Prostate gland (tissue), 2 donors: ENCODE data around the gene RECK. TPM values are rescaled to one million over a fixed set of nuclear protein-coding genes. Genes with fewer than 3 reads are reported as not detected.

ENCODE experiments used
- DNase-seq: peaks from one replicate; pipeline ENCODE4 v3.0.0-alpha.2; 2019; ENCODE audit warnings: low spot score
- H3K27ac ChIP-seq, 2 donors: fragments of 200-600 bp; sonication (generic); 2 replicates each; pipeline ENCODE4 v1.5.1; 2017 to 2019
- H3K27me3 ChIP-seq: fragments of 200-600 bp; sonication (generic); replicated peaks from 2 replicates; pipeline ENCODE4 v1.5.1; 2019; ENCODE audit not compliant: insufficient read depth
- H3K36me3 ChIP-seq, 2 donors: fragments of 200-600 bp; sonication (generic); 1 replicate in 1 of 2; 2 replicates in 1 of 2; pipeline versions ENCODE4 v1.5.1 to v1.8.1; 2017 to 2019
- H3K4me1 ChIP-seq: fragments of 200-600 bp; sonication (generic); replicated peaks from 2 replicates; pipeline ENCODE4 v1.5.1; 2019
- H3K4me3 ChIP-seq, 2 donors: fragments of 200-600 bp; sonication (generic); 2 replicates each; pipeline ENCODE4 v1.5.1; 2017 to 2019
- H3K9me3 ChIP-seq: fragments of 200-600 bp; sonication (generic); 2 replicates; pipeline ENCODE4 v1.5.1; 2017
- POLR2A ChIP-seq: fragments of 450-650 bp; IDR thresholded peaks from one replicate; pipeline ENCODE4 v1.6.1; 2016; ENCODE audit warnings: antibody characterized with exemption, mild to moderate bottlenecking
- POLR2AphosphoS5 ChIP-seq: sonication (generic); formaldehyde crosslinking; IDR thresholded peaks from one replicate; pipeline ENCODE4 v1.6.1; 2017; ENCODE audit warnings: antibody characterized with exemption
- WGBS: methylation state at CpG from one replicate; pipeline ENCODE4 v1.1.5; 2018; 5-methylcytosine and 5-hydroxymethylcytosine counted together
- intact Hi-C: fragments of 100-400 bp; cut with DNase I; formaldehyde crosslinking; loops from one replicate; pipeline ENCODE4 v1.14.2; 2022
- total RNA-seq, 2 donors: library from RNA; depleted of rRNA; stranded (reverse); fragments of >200 nt; gene quantifications; one replicate each; pipeline ENCODE4 v1.1.0, GENCODE V29; 2016
- TF ChIP-seq, protein P1 (sequence below), 4 experiments: fragments of 200-600 bp in 2 of 4; fragments of 450-650 bp in 2 of 4; sonication (generic) in 2 of 4; IDR thresholded peaks; 1 replicate in 3 of 4; 2 replicates in 1 of 4; pipeline ENCODE4 v1.5.1; 2016 to 2019; ENCODE audit warnings: antibody characterized with exemption in 4 of 4, mild to moderate bottlenecking in 2 of 4, moderate library complexity in 2 of 4

RECK gene
- total RNA-seq, 2 donors from 2014 or later = 6.1 to 7.7 TPM

DNA sequence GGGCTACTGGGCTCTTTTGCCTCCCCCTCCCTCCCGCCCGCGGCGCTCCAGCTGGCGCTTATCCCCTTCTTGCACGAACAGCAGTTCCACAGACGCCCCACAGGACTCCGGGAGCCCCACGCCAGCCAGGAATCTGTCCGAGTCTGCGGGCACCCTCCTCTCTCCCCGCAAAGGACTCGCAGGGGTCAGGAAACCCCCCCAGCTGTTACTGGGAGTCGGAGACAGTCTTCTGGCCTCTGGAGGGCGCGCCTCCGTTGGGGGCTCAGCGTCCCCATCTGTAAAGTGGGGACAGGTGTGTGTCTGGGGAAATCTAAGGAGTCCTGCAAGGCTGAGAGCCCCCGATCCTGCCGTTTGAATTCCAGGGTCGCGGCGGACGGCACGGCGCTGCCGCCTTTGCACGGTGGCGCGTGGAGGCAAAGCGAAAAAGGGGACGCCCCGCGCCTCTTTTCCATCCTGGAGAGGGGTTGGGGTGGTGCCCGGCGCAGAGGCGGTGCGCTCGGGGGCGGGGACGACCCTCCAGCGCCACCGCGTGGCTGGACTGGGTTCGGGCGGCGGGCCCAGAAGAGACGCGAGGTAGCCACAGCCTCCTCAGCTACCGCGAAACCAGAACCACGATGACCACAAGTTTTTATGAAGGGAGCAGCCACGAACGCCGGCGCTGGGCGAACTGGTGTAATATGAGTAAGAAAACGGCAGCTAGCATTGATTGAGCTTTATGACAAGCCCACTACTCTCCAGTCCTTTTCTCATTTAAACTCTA, 129.6 kb downstream of the RECK start:
- H3K9me3 ChIP-seq = no peaks in the 10 kb centered on the region
- intact Hi-C loops = loop anchor here (2.0 to 10.0 kb wide), 3 partner anchors 30 to 222 kb away; partner anchors contain the start of gene GLIPR2
- no peaks in the 10 kb centered on the region for H3K27me3 ChIP-seq
- H3K36me3 ChIP-seq = no peaks in the 10 kb centered on the region
- 6% methylated on average over 56 of the region's 58 CpGs for WGBS
- peaks cover 3% of the 10 kb centered on the region for H3K4me1 ChIP-seq
- H3K27ac ChIP-seq = peak overlapping the region; percentile 61 to 68
- H3K4me3 ChIP-seq = peak overlapping the region; percentile 34 to 40
- peak; percentile 76 for DNase-seq
- TF ChIP-seq POLR2AphosphoS5 (peak; percentile 58), POLR2A (no peak)
- TF ChIP-seq, protein P1, sequence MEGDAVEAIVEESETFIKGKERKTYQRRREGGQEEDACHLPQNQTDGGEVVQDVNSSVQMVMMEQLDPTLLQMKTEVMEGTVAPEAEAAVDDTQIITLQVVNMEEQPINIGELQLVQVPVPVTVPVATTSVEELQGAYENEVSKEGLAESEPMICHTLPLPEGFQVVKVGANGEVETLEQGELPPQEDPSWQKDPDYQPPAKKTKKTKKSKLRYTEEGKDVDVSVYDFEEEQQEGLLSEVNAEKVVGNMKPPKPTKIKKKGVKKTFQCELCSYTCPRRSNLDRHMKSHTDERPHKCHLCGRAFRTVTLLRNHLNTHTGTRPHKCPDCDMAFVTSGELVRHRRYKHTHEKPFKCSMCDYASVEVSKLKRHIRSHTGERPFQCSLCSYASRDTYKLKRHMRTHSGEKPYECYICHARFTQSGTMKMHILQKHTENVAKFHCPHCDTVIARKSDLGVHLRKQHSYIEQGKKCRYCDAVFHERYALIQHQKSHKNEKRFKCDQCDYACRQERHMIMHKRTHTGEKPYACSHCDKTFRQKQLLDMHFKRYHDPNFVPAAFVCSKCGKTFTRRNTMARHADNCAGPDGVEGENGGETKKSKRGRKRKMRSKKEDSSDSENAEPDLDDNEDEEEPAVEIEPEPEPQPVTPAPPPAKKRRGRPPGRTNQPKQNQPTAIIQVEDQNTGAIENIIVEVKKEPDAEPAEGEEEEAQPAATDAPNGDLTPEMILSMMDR (IDR thresholded peaks at IDR 0.05) = peak; percentile 89 to 94 (median 93)

DNA sequence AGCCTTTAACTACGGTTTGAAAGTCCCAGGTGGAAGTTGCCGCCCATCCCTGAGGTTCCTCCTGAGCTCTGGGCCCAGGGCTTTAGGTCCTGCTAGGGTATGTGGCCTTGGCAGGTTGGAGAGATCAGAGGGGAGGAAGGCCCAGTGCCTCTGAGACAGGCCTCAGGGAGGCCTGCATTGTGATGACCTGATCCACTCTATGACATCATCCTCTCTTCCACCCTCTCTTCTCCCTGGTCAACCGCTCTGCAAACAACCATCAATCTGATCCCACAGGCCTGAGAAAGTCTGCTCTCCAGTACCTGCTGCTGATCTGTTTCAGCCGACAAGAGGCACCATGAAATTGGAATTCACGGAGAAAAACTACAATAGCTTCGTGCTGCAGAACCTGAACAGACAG, 132.5 kb downstream of the RECK start, which contains the start of gene CCIN:
Gene CCIN, plus strand, starts transcription at position 223 of the 400 bp plus-strand sequence. Its CDS starts 115 bp downstream, at position 338.
- Histone ChIP-seq H3K4me1 (peaks cover 3% of the 10 kb centered on the region), H3K36me3 (no peaks in the 10 kb centered on the region), H3K27me3 (no peaks in the 10 kb centered on the region), H3K9me3 (no peaks in the 10 kb centered on the region), H3K4me3 (no peak within 1 kb of the TSS), H3K27ac (no peak within 1 kb of the TSS)
- WGBS = 92% methylated on average over 6 of the region's 6 CpGs
- TF ChIP-seq POLR2A = no peak
- TF ChIP-seq, protein P1 (IDR thresholded peaks at IDR 0.05) = no peak
- no peak for TF ChIP-seq POLR2AphosphoS5
- intact Hi-C loops = loop anchor here (10.0 kb wide), 1 partner anchor 224 kb away; no protein-coding TSS in a partner anchor
- DNase-seq = no peak

DNA sequence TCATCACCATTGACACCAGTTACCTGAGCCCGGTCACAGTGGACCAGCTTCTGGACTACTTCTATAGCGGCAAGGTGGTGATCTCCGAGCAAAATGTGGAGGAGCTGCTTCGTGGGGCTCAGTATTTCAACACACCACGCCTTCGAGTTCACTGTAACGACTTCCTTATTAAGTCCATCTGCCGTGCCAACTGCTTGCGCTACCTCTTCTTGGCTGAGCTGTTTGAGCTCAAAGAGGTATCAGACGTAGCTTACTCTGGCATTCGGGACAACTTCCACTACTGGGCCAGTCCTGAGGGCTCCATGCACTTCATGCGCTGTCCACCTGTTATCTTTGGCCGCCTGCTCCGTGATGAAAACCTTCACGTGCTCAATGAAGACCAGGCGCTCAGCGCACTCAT, 133.0 kb downstream of the RECK start:
- H3K27me3 ChIP-seq = no peaks in the 10 kb centered on the region
- H3K9me3 ChIP-seq = no peaks in the 10 kb centered on the region
- WGBS = 94% methylated on average over 17 of the region's 17 CpGs
- peaks cover 3% of the 10 kb centered on the region for H3K4me1 ChIP-seq
- no peak overlapping the region for H3K27ac ChIP-seq
- H3K36me3 ChIP-seq = no peaks in the 10 kb centered on the region
- DNase-seq = no peak
- intact Hi-C loops = loop anchor here (10.0 kb wide), 1 partner anchor 225 kb away; no protein-coding TSS in a partner anchor
- H3K4me3 ChIP-seq = no peak overlapping the region
- TF ChIP-seq, protein P1 (IDR thresholded peaks at IDR 0.05) = no peak

DNA sequence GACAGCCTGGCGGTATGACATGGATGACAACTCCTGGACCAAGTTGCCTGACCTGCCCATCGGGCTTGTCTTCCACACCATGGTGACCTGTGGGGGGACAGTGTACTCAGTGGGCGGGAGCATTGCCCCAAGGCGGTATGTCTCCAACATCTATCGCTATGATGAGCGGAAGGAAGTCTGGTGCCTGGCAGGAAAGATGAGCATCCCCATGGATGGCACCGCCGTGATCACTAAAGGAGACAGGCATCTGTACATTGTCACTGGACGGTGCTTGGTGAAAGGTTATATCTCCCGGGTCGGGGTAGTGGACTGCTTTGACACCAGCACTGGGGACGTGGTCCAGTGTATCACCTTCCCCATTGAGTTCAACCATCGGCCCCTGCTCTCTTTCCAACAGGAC, 133.8 kb downstream of the RECK start:
- Histone ChIP-seq H3K36me3 (no peaks in the 10 kb centered on the region), H3K27me3 (no peaks in the 10 kb centered on the region), H3K9me3 (no peaks in the 10 kb centered on the region), H3K27ac (no peak overlapping the region), H3K4me3 (no peak overlapping the region), H3K4me1 (peaks cover 3% of the 10 kb centered on the region)
- TF ChIP-seq, protein P1 (IDR thresholded peaks at IDR 0.05) = no peak
- TF ChIP-seq POLR2A (no peak), POLR2AphosphoS5 (no peak)
- DNase-seq = no peak
- intact Hi-C loops = no loop called here
- 94% methylated on average over 13 of the region's 13 CpGs for WGBS

DNA sequence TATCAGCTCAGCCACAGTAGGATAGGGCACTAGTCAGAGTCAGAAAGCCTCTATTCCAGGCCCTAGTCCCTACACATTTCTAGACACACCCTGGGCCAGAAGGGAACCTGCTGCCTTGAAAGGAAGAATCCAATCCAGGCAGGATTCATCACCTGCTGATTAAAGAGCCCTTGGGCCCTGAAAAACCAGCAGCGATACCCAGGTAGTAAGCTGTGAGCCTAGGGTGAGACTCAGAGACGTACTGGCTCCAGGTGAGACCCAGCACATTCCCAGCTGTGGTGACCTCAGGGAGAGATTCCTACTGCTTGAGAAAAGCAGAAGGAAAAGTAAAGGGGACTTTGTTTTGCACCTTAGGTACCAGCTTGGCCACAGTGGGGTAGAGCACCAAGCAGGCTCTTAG, 137.1 kb downstream of the RECK start:
- Histone ChIP-seq H3K27me3 (no peaks in the 10 kb centered on the region), H3K4me1 (no peaks in the 10 kb centered on the region), H3K9me3 (no peaks in the 10 kb centered on the region), H3K4me3 (no peak overlapping the region), H3K36me3 (no peaks in the 10 kb centered on the region), H3K27ac (no peak overlapping the region)
- DNase-seq = no peak
- intact Hi-C loops = no loop called here
- TF ChIP-seq, protein P1 (IDR thresholded peaks at IDR 0.05) = no peak
- TF ChIP-seq POLR2AphosphoS5 = no peak
- no peak for TF ChIP-seq POLR2A
- 100% methylated on average over 2 of the region's 2 CpGs for WGBS
